Vagina (tissue), 2 donors: ENCODE measurements around the gene ZNF775.

ENCODE experiments used
- CTCF ChIP-seq, 3 experiments: fragments of 450-650 bp in 2 of 3; fragments of 200-600 bp in 1 of 3; sonication (generic) in 1 of 3; IDR thresholded peaks; one replicate each; pipeline ENCODE4 v1.5.1; 2017 to 2019; ENCODE audit warnings: antibody characterized with exemption in 3 of 3, mild to moderate bottlenecking in 2 of 3, moderate library complexity in 2 of 3
- POLR2A ChIP-seq, 2 donors: fragments of 450-650 bp; IDR thresholded peaks; one replicate each; pipeline ENCODE4 v1.6.1; 2017; ENCODE audit warnings: antibody characterized with exemption in 2 of 2, mild to moderate bottlenecking in 2 of 2, moderate library complexity in 2 of 2

DNA sequence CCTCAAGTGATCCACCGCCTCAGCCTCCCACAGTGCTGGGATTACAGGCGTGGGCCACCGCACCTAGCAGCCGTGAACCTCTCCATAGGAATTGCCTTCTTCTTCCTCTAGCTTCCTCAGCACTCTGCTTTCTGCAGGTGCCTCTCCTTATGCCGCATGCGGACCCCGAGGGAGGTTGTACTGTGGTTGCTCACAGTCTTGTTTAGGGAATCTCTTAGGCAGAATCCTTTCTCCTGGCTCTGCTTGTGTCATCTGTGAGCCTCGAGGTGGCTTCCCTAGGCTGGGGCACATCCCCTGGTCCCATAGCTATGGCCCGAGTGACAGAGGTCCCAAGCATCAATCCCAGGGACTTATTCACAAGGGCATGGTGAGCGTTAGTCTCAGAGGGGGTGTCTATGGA is 38.1 kb downstream of the ZNF775 start:
- TF ChIP-seq CTCF (IDR thresholded peaks at IDR 0.05) (no peak), POLR2A (IDR thresholded peaks at IDR 0.05) (no peak)
